A549 (cell line): ENCODE data around the gene FCER1G.
"Not testable (repeated sequence)": the region's sequence is repeated elsewhere in the genome, so short reads cannot be mapped to it uniquely, and the experiment has no call there.

Source experiments
- BHLHE40 ChIP-seq: IDR thresholded peaks from 2 replicates; pipeline ENCODE4 v1.6.1; 2012; ENCODE audit warnings: low read depth, low read length, inconsistent platforms
- CHD2 ChIP-seq: fragments of 150-350 bp; IDR thresholded peaks from 2 replicates; pipeline ENCODE4 v1.6.1; 2014; ENCODE audit warnings: low read length; ENCODE audit not compliant: partially characterized antibody
- EHMT2 ChIP-seq: fragments of 200-600 bp; sonication (generic); IDR thresholded peaks from 2 replicates; pipeline ENCODE4 v1.6.1; 2016; ENCODE audit warnings: antibody characterized with exemption, low read depth, mild to moderate bottlenecking, moderate library complexity
- JUN ChIP-seq, 2 experiments: fragments of >200 bp; sonication (Bioruptor Twin); formaldehyde crosslinking; IDR thresholded peaks; 2 replicates in 1 of 2; 3 replicates in 1 of 2; pipeline ENCODE4 v1.6.1; 2016 to 2017
- POLR2A ChIP-seq: IDR thresholded peaks from 2 replicates; pipeline ENCODE4 v1.6.1; 2012; ENCODE audit warnings: mild to moderate bottlenecking, low read length
- RAD21 ChIP-seq, 2 experiments: fragments of >200 bp in 1 of 2; sonication (Bioruptor Twin) in 1 of 2; formaldehyde crosslinking in 1 of 2; IDR thresholded peaks in 1 of 2; conservative IDR thresholded peaks in 1 of 2; 2 replicates in 1 of 2; 3 replicates in 1 of 2; pipeline ENCODE4 v1.6.1; 2012 to 2018; ENCODE audit warnings: inconsistent platforms in 1 of 2
- RCOR1 ChIP-seq: fragments of 150-350 bp; IDR thresholded peaks from 2 replicates; pipeline ENCODE4 v1.6.1; 2014; ENCODE audit warnings: antibody characterized with exemption, low read length, low read depth
- TF ChIP-seq, protein P1 (sequence below): fragments of >200 bp; sonication (Bioruptor Twin); formaldehyde crosslinking; IDR thresholded peaks from 3 replicates; pipeline ENCODE4 v1.5.1; 2016

DNA sequence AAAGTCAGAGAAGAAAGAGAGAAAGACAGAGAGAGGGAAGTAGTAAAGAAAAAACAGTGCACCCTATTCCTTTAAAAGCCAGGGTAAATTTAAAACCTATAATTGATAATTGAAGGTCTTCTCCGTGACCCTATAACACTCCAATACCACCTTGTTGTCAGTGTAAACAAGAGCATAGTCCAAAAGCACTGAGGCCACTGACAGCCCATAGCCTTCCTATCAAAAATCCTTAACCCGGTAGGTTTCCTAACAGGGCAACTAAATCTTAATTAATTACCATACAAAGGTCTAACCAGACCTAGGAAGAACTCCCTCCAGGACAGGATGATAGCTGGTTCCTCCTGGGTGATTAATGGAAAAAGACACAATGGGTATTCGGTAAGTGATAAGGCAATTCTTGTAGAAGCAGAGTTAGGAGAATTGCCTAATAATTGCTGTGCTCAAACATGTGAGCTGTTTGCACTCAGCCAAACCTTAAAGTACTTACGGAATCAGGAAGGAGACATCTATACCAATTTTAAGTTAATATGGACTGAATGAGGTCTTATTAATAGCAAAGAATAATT lies 40.9 kb downstream of the FCER1G start:
- TF ChIP-seq, protein P1, sequence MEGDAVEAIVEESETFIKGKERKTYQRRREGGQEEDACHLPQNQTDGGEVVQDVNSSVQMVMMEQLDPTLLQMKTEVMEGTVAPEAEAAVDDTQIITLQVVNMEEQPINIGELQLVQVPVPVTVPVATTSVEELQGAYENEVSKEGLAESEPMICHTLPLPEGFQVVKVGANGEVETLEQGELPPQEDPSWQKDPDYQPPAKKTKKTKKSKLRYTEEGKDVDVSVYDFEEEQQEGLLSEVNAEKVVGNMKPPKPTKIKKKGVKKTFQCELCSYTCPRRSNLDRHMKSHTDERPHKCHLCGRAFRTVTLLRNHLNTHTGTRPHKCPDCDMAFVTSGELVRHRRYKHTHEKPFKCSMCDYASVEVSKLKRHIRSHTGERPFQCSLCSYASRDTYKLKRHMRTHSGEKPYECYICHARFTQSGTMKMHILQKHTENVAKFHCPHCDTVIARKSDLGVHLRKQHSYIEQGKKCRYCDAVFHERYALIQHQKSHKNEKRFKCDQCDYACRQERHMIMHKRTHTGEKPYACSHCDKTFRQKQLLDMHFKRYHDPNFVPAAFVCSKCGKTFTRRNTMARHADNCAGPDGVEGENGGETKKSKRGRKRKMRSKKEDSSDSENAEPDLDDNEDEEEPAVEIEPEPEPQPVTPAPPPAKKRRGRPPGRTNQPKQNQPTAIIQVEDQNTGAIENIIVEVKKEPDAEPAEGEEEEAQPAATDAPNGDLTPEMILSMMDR, result not testable (repeated sequence)
- not testable (repeated sequence) for TF ChIP-seq RAD21 (conservative IDR thresholded peaks at IDR 0.05 in 1 of 2, IDR thresholded peaks at IDR 0.05 in 1 of 2); CHD2; RCOR1; EHMT2; BHLHE40; JUN (IDR thresholded peaks at IDR 0.05); POLR2A
